H1 (cell line): ENCODE results near the gene RAB36. TPM values are rescaled to one million over a fixed set of nuclear protein-coding genes. Genes with fewer than 3 reads are reported as not detected.

Source experiments
- BCL11A ChIP-seq, 2 experiments: IDR thresholded peaks; one replicate each; pipeline ENCODE4 v1.6.1; 2011; ENCODE audit warnings: low read depth in 2 of 2, low read length in 2 of 2, mild to moderate bottlenecking in 2 of 2
- CBX5 ChIP-seq: fragments of 300-800, 300-1000 bp; sonication (generic); IDR thresholded peaks from 2 replicates; pipeline ENCODE4 v1.7.1; 2016; ENCODE audit warnings: antibody characterized with exemption, low read length, low read depth
- SP2 ChIP-seq: IDR thresholded peaks from 2 replicates; pipeline ENCODE4 v1.6.1; 2012; ENCODE audit warnings: mild to moderate bottlenecking, low read length, inconsistent platforms
- ZNF274 ChIP-seq: IDR thresholded peaks from 2 replicates; pipeline ENCODE4 v1.7.0; 2012; ENCODE audit warnings: low read length, borderline replicate concordance; ENCODE audit errors: extremely low read depth
- polyA plus RNA-seq, 7 experiments: library from polyadenylated mRNA; depleted of rRNA in 3 of 7; stranded (reverse) in 5 of 7; unstranded in 2 of 7; fragments of >200 nt in 5 of 7; fragments of 200-250 nt in 2 of 7; gene quantifications; 1 replicate in 5 of 7; 2 replicates in 1 of 7; 4 replicates in 1 of 7; pipeline versions ENCODE4 v1.2.1 to v1.2.3, GENCODE V29; 2011 to 2013; ENCODE audit warnings: missing spikeins in 2 of 7, mixed read lengths in 2 of 7
- total RNA-seq: library from RNA; stranded (reverse); fragmentation: NEBNext Ultra II Directional; extraction: Animal tissue kit (Norgen Biotek cat#: 25700); gene quantifications from 2 replicates; pipeline ENCODE4 v1.2.1, GENCODE V29; 2021
- TF ChIP-seq, protein P1 (sequence below): IDR thresholded peaks from 2 replicates; pipeline ENCODE4 v1.6.1; 2011; ENCODE audit warnings: low read length, improper control_type of control experiment

Gene RAB36
- total and polyA plus RNA-seq, 2 of the 8 experiments (the other 6 are each of a cell fraction or from before 2014, with no cell fraction given): 1.0 to 1.5 TPM

- TF ChIP-seq, protein P1, sequence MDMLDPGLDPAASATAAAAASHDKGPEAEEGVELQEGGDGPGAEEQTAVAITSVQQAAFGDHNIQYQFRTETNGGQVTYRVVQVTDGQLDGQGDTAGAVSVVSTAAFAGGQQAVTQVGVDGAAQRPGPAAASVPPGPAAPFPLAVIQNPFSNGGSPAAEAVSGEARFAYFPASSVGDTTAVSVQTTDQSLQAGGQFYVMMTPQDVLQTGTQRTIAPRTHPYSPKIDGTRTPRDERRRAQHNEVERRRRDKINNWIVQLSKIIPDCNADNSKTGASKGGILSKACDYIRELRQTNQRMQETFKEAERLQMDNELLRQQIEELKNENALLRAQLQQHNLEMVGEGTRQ: no peak
- TF ChIP-seq SP2 (no peak), ZNF274 (no peak), BCL11A (IDR thresholded peaks at IDR 0.05; ENCODE audit: low read depth in 2 of 2, low read length in 2 of 2) (no peak), CBX5 (no peak)
- TF ChIP-seq, all 59 proteins: peak for 0
Measured at GRCh38 chr22:23210428-23211170, 65.3 kb downstream of the RAB36 start (continued).
